Muscle of back (tissue), 11 donors: ENCODE measurements around the gene REEP1. TPM values are rescaled to one million over a fixed set of nuclear protein-coding genes. Genes with fewer than 3 reads are reported as not detected.
"Not testable (repeated sequence)": the region's sequence is repeated elsewhere in the genome, so short reads cannot be mapped to it uniquely, and the experiment has no call there.

Experiments used
- DNase-seq, 3 donors: peaks; one replicate each; pipeline versions ENCODE4 v3.0.0 to v3.0.0-alpha.2; 2013
- polyA plus RNA-seq, 10 donors: library from polyadenylated mRNA; unstranded; fragments of 120-200 nt; gene quantifications; one replicate each; pipeline ENCODE4 v1.2.1, GENCODE V29; 2013; ENCODE audit not compliant: insufficient read length in 10 of 10

The REEP1 gene
- polyA plus RNA-seq, 10 donors: 38.8 to 84.8 (median 46.1) TPM

- DNase-seq: not testable (repeated sequence)
Observed at GRCh38 chr2:86200564-86200963, 136.9 kb downstream of the REEP1 start.

GRCh38 chr2:86199834-86200177 is 137.6 kb downstream of the REEP1 start:
- no peak for DNase-seq

- no peak for DNase-seq
Observed at GRCh38 chr2:86195808-86196387, 141.5 kb downstream of the REEP1 start.

GRCh38 chr2:86195055-86195807 is 142.2 kb downstream of the REEP1 start, which contains the start of gene IMMT:
IMMT (minus strand) TSS chr2:86195462; CDS start chr2:86195382, 80 bp downstream.
- DNase-seq: peak; percentile 96 to 99 (median 98)

- DNase-seq: peak in 1 of 3 donors; percentile 96
Observed at GRCh38 chr2:86194751-86195054, 142.7 kb downstream of the REEP1 start.

GRCh38 chr2:86193901-86194567 is 143.4 kb downstream of the REEP1 start:
- no peak for DNase-seq

GRCh38 chr2:86189782-86190416 is 147.5 kb downstream of the REEP1 start:
- DNase-seq: no peak

GRCh38 chr2:86186431-86186830 is 151.0 kb downstream of the REEP1 start:
- no peak for DNase-seq

- DNase-seq: no peak
Observed at GRCh38 chr2:86185517-86186212, 151.8 kb downstream of the REEP1 start.

GRCh38 chr2:86176597-86176996 is 160.8 kb downstream of the REEP1 start:
- no peak for DNase-seq

GRCh38 chr2:86175828-86176227 is 161.6 kb downstream of the REEP1 start:
- DNase-seq: no peak

- no peak for DNase-seq
Observed at GRCh38 chr2:86174445-86174844, 163.0 kb downstream of the REEP1 start.

GRCh38 chr2:86172610-86173009 is 164.8 kb downstream of the REEP1 start:
- no peak for DNase-seq

GRCh38 chr2:86171295-86171694 is 166.1 kb downstream of the REEP1 start:
- no peak for DNase-seq

- no peak for DNase-seq
Observed at GRCh38 chr2:86170449-86170848, 167.0 kb downstream of the REEP1 start.

Other genes with a start within 250 kb of the REEP1 start
- gene POLR1A, start 231.7 kb downstream of the REEP1 start, polyA plus RNA-seq: 10 to 100 TPM; 14.0 to 20.1 (median 17.9) TPM
- gene PTCD3, start 231.4 kb downstream of the REEP1 start, polyA plus RNA-seq: 10 to 100 TPM; 49.7 to 98.7 (median 73.3) TPM
- 10 to 100 TPM; 58.6 to 84.7 (median 72.5) TPM for gene IMMT, start 142.2 kb downstream of the REEP1 start, polyA plus RNA-seq
- 10 to 100 TPM; 31.4 to 41.0 (median 33.6) TPM for gene MRPL35, start 138.2 kb downstream of the REEP1 start, polyA plus RNA-seq
- gene KDM3A, start 103.7 kb upstream of the REEP1 start, polyA plus RNA-seq: 10 to 100 TPM; 43.4 to 79.5 (median 55.3) TPM
- gene CHMP3, start 225.8 kb upstream of the REEP1 start, polyA plus RNA-seq: 100 to 1,000 TPM; 114 to 160 (median 129) TPM